ENCODE measurements around the gene COL11A1.

Gene COL11A1

DNA sequence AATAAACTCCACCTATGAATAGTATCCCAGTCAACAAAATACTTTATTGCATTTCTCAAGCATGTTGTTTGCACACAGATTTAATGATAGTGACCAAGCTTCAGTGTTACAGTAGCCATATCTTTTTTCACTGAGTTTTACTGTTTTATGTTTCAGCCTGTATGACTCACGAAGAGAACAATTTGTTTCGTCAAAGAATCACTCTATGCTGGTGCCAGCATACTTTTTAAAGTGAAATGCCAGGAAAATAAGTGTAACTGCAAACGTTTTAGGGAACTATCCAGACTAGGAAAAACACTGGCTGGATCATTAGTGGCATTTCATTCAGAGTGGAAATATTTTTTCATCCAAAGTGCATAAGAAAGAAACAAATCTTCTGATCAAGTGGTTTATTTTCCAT, 210.8 kb downstream of the COL11A1 start:
- Histone ChIP-seq H3K27ac (ENCODE audit: low read length) (no peak overlapping the region), H3K4me3 (ENCODE audit: low read depth in 1 of 2, low read length in 2 of 2) (no peak overlapping the region), H3K36me3 (ENCODE audit: control insufficient read depth in 1 of 2, insufficient read depth in 2 of 2, low read length in 2 of 2) (no peaks in the 10 kb centered on the region), H3K4me1 (ENCODE audit: control insufficient read depth in 1 of 2, insufficient read depth in 2 of 2, low read length in 2 of 2) (no peaks in the 10 kb centered on the region), H3K9me3 (ENCODE audit: control insufficient read depth in 1 of 2, low read length in 2 of 2) (no peaks in the 10 kb centered on the region), H3K27me3 (ENCODE audit: low read depth, low read length) (no peaks in the 10 kb centered on the region)

DNA sequence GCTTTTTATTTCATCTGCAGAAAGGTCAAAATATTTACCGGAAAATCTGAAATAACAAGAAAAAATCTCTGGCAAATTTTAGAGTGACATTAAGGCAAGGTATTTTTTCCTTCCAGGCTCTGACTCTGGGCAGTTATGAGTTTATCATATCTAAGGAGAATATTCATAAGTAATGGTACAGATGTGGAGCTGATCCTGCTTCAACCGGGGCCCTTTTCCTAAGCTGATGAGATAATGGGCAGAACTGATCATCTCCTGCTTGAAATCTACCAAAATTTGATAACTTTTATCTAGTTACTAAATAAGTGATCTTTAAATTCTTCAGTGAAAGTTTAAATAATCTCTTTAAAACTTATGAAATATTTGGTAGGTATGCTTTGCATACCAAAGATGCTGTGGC, 211.6 kb downstream of the COL11A1 start:
- Histone ChIP-seq H3K36me3 (ENCODE audit: control insufficient read depth in 1 of 2, insufficient read depth in 2 of 2, low read length in 2 of 2) (no peaks in the 10 kb centered on the region), H3K4me3 (ENCODE audit: low read depth in 1 of 2, low read length in 2 of 2) (no peak overlapping the region), H3K27ac (ENCODE audit: low read length) (no peak overlapping the region), H3K27me3 (ENCODE audit: low read depth, low read length) (no peaks in the 10 kb centered on the region), H3K9me3 (ENCODE audit: control insufficient read depth in 1 of 2, low read length in 2 of 2) (no peaks in the 10 kb centered on the region), H3K4me1 (ENCODE audit: control insufficient read depth in 1 of 2, insufficient read depth in 2 of 2, low read length in 2 of 2) (no peaks in the 10 kb centered on the region)

DNA sequence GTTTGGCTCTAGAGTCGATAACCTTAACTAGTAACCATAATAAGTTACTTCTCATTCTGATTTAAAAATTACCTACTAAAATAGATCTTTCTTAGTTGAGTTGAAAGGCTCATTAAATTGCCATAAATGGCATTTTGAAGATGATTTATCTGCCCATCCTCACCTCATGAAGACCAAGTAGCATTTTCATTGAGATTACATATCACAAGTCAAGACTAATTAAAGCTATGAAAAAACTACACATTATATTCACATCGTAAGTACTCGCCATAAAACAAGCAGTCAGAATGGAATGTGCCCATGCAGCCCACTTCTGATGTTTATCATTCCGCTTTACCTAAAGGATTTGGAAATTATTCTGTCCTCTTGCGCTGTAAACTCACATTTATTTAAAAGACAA, 212.0 kb downstream of the COL11A1 start:
- H3K9me3 ChIP-seq (ENCODE audit: control insufficient read depth in 1 of 2, low read length in 2 of 2), result no peaks in the 10 kb centered on the region
- H3K4me3 ChIP-seq (ENCODE audit: low read depth in 1 of 2, low read length in 2 of 2), result no peak overlapping the region
- no peak overlapping the region for H3K27ac ChIP-seq (ENCODE audit: low read length)
- H3K4me1 ChIP-seq (ENCODE audit: control insufficient read depth in 1 of 2, insufficient read depth in 2 of 2, low read length in 2 of 2), result no peaks in the 10 kb centered on the region
- H3K27me3 ChIP-seq (ENCODE audit: low read depth, low read length), result no peaks in the 10 kb centered on the region
- H3K36me3 ChIP-seq (ENCODE audit: control insufficient read depth in 1 of 2, insufficient read depth in 2 of 2, low read length in 2 of 2), result no peaks in the 10 kb centered on the region

DNA sequence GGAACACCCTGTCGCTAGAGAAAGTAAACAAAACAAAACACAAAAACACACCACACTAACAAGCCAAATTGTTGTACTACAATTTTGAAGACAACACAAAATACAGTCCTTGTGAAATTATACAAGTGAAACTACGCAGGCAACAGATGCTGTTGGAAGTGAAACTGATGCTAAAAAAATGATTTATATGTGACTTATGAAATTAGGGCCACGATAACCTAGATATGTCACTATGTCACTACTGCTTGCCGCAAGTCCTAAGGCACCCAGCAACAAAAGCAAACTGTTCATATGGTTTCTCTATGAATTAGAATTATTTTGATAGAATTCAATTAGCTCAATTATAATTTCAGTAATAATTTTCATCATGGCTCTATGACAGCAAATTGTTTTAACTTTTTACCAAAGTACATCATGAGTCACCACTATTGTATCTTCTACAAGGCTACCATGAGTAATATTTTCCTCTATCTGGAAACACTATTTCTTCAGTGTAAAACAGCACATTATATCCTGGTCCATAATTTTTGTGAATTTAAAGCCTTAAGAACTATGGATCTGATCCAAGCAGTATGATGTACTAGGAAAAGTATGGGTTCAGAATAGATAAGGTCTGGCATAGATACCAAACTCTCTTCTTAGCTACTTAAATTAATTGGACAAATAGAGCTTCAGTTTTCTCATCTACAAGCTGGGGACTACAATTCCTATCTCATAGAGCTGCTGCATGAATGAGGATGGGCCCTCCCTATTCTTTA, 216.3 kb downstream of the COL11A1 start:
- Histone ChIP-seq H3K27ac (ENCODE audit: low read length) (no peak overlapping the region), H3K27me3 (ENCODE audit: low read depth, low read length) (no peaks in the 10 kb centered on the region), H3K4me3 (ENCODE audit: low read depth in 1 of 2, low read length in 2 of 2) (no peak overlapping the region), H3K4me1 (ENCODE audit: control insufficient read depth in 1 of 2, insufficient read depth in 2 of 2, low read length in 2 of 2) (no peaks in the 10 kb centered on the region), H3K36me3 (ENCODE audit: control insufficient read depth in 1 of 2, insufficient read depth in 2 of 2, low read length in 2 of 2) (no peaks in the 10 kb centered on the region), H3K9me3 (ENCODE audit: control insufficient read depth in 1 of 2, low read length in 2 of 2) (no peaks in the 10 kb centered on the region)

DNA sequence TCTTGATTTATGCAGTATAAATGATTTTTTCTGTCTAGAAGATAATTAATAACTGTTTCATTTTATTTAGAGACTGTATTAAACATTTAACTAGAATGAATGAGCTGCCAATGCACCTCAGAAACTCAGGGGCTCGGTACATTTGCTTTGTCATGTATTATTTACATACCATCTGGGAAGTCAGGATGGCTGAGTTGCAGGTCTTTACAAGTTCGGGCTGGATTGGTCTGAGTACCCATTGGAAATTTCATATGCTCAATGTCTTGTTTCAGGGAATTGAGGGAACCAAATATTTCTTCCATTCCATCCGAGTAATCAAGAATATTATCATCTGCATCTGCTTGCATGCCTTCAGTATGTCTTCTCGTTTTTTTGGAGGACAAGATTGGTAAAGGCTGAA, 221.7 kb downstream of the COL11A1 start:
- H3K27me3 ChIP-seq (ENCODE audit: low read depth, low read length), result no peaks in the 10 kb centered on the region
- H3K9me3 ChIP-seq (ENCODE audit: control insufficient read depth in 1 of 2, low read length in 2 of 2), result no peaks in the 10 kb centered on the region
- H3K27ac ChIP-seq (ENCODE audit: low read length), result no peak overlapping the region
- H3K4me3 ChIP-seq (ENCODE audit: low read depth in 1 of 2, low read length in 2 of 2), result no peak overlapping the region
- H3K4me1 ChIP-seq (ENCODE audit: control insufficient read depth in 1 of 2, insufficient read depth in 2 of 2, low read length in 2 of 2), result no peaks in the 10 kb centered on the region
- no peaks in the 10 kb centered on the region for H3K36me3 ChIP-seq (ENCODE audit: control insufficient read depth in 1 of 2, insufficient read depth in 2 of 2, low read length in 2 of 2)

DNA sequence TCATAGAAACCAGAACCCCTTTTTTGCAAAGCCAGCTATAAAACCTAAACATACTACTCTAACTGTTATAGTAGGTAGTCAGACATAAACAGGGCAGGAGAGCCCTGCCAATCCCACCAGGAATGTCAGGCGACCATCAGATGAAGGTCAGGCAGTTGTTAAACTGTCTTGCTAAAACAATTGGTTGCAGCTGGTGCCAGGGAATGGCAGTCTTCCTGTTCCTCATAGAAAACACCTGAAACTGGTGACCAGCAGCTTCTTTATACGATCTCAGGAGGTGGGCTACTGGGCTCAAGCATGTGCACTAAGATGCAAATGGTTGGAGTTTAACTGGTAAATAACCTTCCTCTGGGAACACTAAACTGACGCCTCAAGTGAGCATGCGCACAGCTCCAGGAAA, 224.1 kb downstream of the COL11A1 start:
- no peaks in the 10 kb centered on the region for H3K27me3 ChIP-seq (ENCODE audit: low read depth, low read length)
- no peaks in the 10 kb centered on the region for H3K36me3 ChIP-seq (ENCODE audit: control insufficient read depth in 1 of 2, insufficient read depth in 2 of 2, low read length in 2 of 2)
- no peaks in the 10 kb centered on the region for H3K4me1 ChIP-seq (ENCODE audit: control insufficient read depth in 1 of 2, insufficient read depth in 2 of 2, low read length in 2 of 2)
- H3K27ac ChIP-seq (ENCODE audit: low read length), result no peak overlapping the region
- H3K9me3 ChIP-seq (ENCODE audit: control insufficient read depth in 1 of 2, low read length in 2 of 2), result no peaks in the 10 kb centered on the region
- H3K4me3 ChIP-seq (ENCODE audit: low read depth in 1 of 2, low read length in 2 of 2), result no peak overlapping the region

DNA sequence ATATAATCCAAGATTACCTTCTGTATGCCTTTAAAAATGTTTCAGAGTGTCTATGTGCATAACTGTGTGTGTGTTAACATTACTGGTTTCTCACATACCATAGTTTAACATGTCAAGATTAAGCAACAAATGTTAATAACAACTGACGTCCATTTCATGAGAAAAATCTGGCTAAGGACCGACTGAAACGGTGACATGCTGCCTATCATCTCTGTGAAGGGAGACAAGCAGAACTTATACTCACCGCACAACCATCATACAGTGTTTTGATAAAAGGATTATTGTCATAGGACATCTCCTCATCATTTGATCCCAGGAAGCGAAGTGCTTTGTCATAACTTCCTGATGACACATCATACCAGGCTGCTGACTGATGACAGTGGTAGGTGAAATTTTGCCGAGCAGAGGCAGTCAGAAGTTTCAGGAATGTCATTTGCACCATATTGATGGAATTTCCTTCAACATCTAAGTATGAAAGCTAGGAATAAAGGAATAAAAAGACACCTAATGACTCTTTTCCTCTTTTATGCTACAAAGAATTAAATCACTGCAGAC, 228.8 kb downstream of the COL11A1 start:
- H3K27me3 ChIP-seq (ENCODE audit: low read depth, low read length), result no peaks in the 10 kb centered on the region
- H3K27ac ChIP-seq (ENCODE audit: low read length), result no peak overlapping the region
- H3K4me3 ChIP-seq (ENCODE audit: low read depth in 1 of 2, low read length in 2 of 2), result no peak overlapping the region
- H3K36me3 ChIP-seq (ENCODE audit: control insufficient read depth in 1 of 2, insufficient read depth in 2 of 2, low read length in 2 of 2), result no peaks in the 10 kb centered on the region
- H3K9me3 ChIP-seq (ENCODE audit: control insufficient read depth in 1 of 2, low read length in 2 of 2), result no peaks in the 10 kb centered on the region
- no peaks in the 10 kb centered on the region for H3K4me1 ChIP-seq (ENCODE audit: control insufficient read depth in 1 of 2, insufficient read depth in 2 of 2, low read length in 2 of 2)

DNA sequence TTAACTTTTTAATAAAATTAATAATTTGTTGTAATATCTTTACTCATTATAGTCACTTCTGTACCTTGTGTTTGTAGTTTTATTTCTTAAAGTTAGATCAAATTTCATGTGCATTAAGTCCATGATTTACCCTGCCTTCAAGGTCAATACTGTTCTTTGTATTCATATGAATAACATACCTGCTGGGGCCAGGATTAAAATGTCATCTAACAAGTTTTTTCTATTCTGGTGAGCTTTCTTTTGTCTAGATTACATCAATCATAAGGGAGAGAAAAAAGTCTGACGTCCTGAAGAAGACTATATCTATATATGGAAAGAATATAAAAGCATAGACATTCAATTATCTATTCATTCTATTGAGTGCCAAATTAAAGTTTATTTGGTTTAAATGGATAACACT, 232.6 kb downstream of the COL11A1 start:
- Histone ChIP-seq H3K4me1 (ENCODE audit: control insufficient read depth in 1 of 2, insufficient read depth in 2 of 2, low read length in 2 of 2) (no peaks in the 10 kb centered on the region), H3K36me3 (ENCODE audit: control insufficient read depth in 1 of 2, insufficient read depth in 2 of 2, low read length in 2 of 2) (no peaks in the 10 kb centered on the region), H3K9me3 (ENCODE audit: control insufficient read depth in 1 of 2, low read length in 2 of 2) (peaks cover 0 to 3% of the 10 kb centered on the region in 2 donors), H3K27ac (ENCODE audit: low read length) (no peak overlapping the region), H3K4me3 (ENCODE audit: low read depth in 1 of 2, low read length in 2 of 2) (no peak overlapping the region), H3K27me3 (ENCODE audit: low read depth, low read length) (no peaks in the 10 kb centered on the region)

DNA sequence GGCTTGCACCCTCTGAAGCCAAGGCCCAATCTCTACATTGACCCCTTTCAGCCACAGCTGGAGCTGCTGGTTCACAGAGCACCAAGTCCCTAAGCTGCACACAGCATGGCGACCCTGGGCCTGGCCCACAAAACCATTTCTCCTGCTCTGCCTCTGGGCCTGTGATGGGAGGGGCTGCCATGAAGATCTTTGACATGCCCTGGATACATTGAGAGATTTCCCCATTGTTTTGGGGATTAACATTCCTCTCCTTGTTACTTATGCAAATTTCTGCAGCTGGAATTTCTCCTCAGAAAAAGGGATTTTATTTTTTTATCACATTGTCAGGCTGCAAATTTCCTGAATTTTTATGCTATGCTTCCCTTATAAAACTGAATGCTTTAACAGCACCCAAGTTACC, 235.8 kb downstream of the COL11A1 start:
- H3K36me3 ChIP-seq (ENCODE audit: control insufficient read depth in 1 of 2, insufficient read depth in 2 of 2, low read length in 2 of 2), result no peaks in the 10 kb centered on the region
- no peaks in the 10 kb centered on the region for H3K4me1 ChIP-seq (ENCODE audit: control insufficient read depth in 1 of 2, insufficient read depth in 2 of 2, low read length in 2 of 2)
- H3K4me3 ChIP-seq (ENCODE audit: low read depth in 1 of 2, low read length in 2 of 2), result no peak overlapping the region
- H3K27me3 ChIP-seq (ENCODE audit: low read depth, low read length), result no peaks in the 10 kb centered on the region
- H3K27ac ChIP-seq (ENCODE audit: low read length), result no peak overlapping the region
- peaks cover 0 to 7% of the 10 kb centered on the region in 2 donors for H3K9me3 ChIP-seq (ENCODE audit: control insufficient read depth in 1 of 2, low read length in 2 of 2)

DNA sequence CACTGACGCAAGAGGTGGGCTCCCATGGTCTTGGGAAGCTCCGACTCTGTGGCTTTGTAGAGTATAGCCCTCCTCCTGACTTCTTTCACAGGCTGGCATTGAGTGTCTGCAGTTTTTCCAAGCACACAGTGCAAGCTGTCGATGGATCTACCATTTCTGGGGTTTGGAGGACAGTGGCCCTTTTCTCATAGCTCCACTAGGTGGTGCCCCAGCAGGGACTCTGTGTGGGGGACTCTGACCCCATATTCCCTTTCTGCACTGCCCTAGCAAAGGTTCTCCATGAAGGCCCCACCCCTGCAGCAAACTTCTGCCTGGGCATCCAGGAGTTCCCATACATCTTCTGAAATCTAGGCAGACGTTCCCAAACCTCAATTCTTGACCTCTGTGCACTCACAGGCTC, 236.2 kb downstream of the COL11A1 start:
- Histone ChIP-seq H3K27ac (ENCODE audit: low read length) (no peak overlapping the region), H3K4me3 (ENCODE audit: low read depth in 1 of 2, low read length in 2 of 2) (no peak overlapping the region), H3K4me1 (ENCODE audit: control insufficient read depth in 1 of 2, insufficient read depth in 2 of 2, low read length in 2 of 2) (no peaks in the 10 kb centered on the region), H3K27me3 (ENCODE audit: low read depth, low read length) (no peaks in the 10 kb centered on the region), H3K9me3 (ENCODE audit: control insufficient read depth in 1 of 2, low read length in 2 of 2) (peaks cover 0 to 7% of the 10 kb centered on the region in 2 donors), H3K36me3 (ENCODE audit: control insufficient read depth in 1 of 2, insufficient read depth in 2 of 2, low read length in 2 of 2) (no peaks in the 10 kb centered on the region)

DNA sequence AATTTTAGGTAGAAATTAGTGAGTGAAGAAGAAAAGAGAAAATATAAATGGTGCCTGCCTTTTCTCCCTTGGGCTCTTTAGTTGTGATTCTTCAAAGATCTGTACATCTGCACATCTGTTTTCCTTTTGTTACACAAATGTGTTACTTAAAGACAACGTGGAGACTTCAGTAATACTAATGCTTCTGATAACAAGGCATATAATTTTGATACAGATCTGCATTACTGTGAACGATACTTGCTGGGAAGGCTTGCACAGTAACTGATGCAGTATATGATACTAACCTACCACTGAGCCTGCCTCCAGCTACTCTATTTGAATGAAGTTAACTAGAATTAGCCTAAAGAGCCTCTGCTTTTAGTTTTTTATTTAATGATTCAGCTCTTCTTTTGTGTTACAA, 244.6 kb downstream of the COL11A1 start:
- Histone ChIP-seq H3K9me3 (ENCODE audit: control insufficient read depth in 1 of 2, low read length in 2 of 2) (peaks cover 0 to 2% of the 10 kb centered on the region in 2 donors), H3K36me3 (ENCODE audit: control insufficient read depth in 1 of 2, insufficient read depth in 2 of 2, low read length in 2 of 2) (no peaks in the 10 kb centered on the region), H3K4me3 (ENCODE audit: low read depth in 1 of 2, low read length in 2 of 2) (no peak overlapping the region), H3K27ac (ENCODE audit: low read length) (no peak overlapping the region), H3K4me1 (ENCODE audit: control insufficient read depth in 1 of 2, insufficient read depth in 2 of 2, low read length in 2 of 2) (no peaks in the 10 kb centered on the region), H3K27me3 (ENCODE audit: low read depth, low read length) (no peaks in the 10 kb centered on the region)

DNA sequence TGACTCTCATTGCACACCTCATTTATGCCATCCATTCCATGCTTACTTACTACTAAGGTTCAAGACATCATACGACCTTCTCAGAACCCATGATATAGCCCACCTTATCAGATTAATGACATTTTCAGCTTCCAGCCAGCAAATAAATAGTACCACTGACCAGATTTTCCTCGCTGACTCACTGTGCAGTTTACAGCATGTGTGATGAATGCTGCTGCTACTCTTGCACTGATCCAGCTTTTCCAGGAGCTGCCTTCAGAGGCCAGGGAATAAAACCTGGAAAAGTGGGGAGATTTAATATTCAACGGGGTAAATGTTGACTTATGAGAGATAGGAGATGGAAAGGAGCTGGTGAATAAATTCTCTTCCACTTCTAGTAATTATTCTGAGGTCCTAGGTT, 247.1 kb downstream of the COL11A1 start:
- H3K4me3 ChIP-seq (ENCODE audit: low read depth in 1 of 2, low read length in 2 of 2), result no peak overlapping the region
- H3K27me3 ChIP-seq (ENCODE audit: low read depth, low read length), result no peaks in the 10 kb centered on the region
- no peak overlapping the region for H3K27ac ChIP-seq (ENCODE audit: low read length)
- H3K4me1 ChIP-seq (ENCODE audit: control insufficient read depth in 1 of 2, insufficient read depth in 2 of 2, low read length in 2 of 2), result no peaks in the 10 kb centered on the region
- H3K36me3 ChIP-seq (ENCODE audit: control insufficient read depth in 1 of 2, insufficient read depth in 2 of 2, low read length in 2 of 2), result no peaks in the 10 kb centered on the region
- no peaks in the 10 kb centered on the region for H3K9me3 ChIP-seq (ENCODE audit: control insufficient read depth in 1 of 2, low read length in 2 of 2)
